GM12872 (cell line): Measurements from ENCODE around the gene ELMO1.

Source experiments
- TF ChIP-seq, protein P1 (sequence below): IDR thresholded peaks from 3 replicates; pipeline ENCODE4 v1.5.1; 2011; ENCODE audit warnings: low read depth, mild to moderate bottlenecking, low read length, moderate library complexity; ENCODE audit not compliant: insufficient read depth

ELMO1 gene

GRCh38 chr7:37415629-37416028 is 33.0 kb downstream of the ELMO1 start:
- TF ChIP-seq, protein P1, sequence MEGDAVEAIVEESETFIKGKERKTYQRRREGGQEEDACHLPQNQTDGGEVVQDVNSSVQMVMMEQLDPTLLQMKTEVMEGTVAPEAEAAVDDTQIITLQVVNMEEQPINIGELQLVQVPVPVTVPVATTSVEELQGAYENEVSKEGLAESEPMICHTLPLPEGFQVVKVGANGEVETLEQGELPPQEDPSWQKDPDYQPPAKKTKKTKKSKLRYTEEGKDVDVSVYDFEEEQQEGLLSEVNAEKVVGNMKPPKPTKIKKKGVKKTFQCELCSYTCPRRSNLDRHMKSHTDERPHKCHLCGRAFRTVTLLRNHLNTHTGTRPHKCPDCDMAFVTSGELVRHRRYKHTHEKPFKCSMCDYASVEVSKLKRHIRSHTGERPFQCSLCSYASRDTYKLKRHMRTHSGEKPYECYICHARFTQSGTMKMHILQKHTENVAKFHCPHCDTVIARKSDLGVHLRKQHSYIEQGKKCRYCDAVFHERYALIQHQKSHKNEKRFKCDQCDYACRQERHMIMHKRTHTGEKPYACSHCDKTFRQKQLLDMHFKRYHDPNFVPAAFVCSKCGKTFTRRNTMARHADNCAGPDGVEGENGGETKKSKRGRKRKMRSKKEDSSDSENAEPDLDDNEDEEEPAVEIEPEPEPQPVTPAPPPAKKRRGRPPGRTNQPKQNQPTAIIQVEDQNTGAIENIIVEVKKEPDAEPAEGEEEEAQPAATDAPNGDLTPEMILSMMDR = no peak

GRCh38 chr7:37414352-37414983 is 34.2 kb downstream of the ELMO1 start:
- TF ChIP-seq, protein P1 = no peak

GRCh38 chr7:37411444-37412034 is 37.1 kb downstream of the ELMO1 start:
- TF ChIP-seq, protein P1 = no peak

DNA sequence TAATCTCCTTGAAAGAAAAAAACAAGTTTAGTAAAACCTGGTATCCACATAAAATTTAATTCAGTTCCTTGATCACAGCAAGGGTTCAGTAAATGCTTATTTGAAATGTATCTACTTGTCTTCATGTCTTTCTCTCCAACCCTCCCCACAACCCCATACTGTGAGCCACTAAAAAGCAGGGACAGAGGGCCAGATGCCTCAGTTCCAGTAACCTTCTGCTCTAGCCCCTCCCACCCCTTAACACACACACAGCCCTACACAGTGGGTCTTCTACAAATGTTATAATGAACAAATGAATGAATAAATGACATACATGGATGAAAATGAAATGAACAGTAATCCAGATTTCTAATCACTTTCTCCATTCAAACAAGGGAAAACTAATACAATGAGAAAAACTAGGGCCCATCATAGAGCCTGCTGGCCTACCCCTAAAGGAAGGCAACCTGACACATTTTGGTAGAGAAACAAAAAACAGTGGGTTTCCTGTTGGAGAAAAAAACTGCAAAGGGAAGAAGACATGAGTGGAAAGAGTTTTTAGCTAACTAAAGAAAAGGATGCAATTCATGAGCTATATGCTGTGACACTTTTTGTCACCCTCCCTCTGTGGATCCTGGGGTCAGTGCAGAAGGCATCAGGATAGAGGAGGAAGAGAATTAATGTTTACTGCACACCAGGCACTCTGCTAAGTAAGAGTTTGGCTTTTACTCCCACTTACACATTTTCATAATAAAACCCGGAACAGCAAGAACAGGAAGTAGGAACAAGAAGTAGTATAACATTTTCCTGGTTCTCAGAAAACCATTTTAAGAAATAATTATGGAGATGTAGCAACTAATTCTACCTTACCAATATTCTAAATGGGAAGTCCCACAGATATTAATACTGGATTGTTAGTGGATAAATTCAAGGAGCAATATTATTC is 38.1 kb downstream of the ELMO1 start:
- TF ChIP-seq, protein P1 = no peak

DNA sequence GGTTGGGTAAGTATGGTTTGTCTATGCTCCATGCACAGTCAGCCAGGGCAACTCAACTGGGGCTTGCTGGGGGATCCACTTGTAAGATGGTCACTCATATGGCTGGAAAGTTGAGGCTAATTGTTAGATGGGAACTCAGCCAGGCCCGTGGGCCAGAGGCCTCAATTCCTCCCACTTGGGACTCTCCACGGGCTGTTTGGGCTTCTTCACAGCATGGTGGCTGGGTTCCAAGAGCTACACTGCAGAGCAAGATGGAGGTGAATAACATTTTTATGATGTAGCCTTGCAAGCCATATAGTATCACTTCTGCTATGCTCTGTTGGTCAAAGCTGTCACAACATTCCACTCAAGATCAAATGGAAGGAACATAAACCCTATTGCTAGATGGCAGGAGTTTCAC is 39.2 kb downstream of the ELMO1 start:
- TF ChIP-seq, protein P1 = no peak

- TF ChIP-seq, protein P1 = no peak
Observed at GRCh38 chr7:37408291-37409228, 40.1 kb downstream of the ELMO1 start.

- TF ChIP-seq, protein P1 = no peak
Observed at GRCh38 chr7:37405603-37406122, 43.0 kb downstream of the ELMO1 start.
